GM13976 (cell line): ENCODE results near the gene GHR.

Experiments used
- DNase-seq: peaks from one replicate; pipeline ENCODE4 v3.0.0; 2012; ENCODE audit warnings: low spot score
- in situ Hi-C: fragments of 300-500 bp; cut with MboI; formaldehyde crosslinking; loops from one replicate; pipeline ENCODE4 v1.12.0; 2022; ENCODE audit warnings: low sequenced_read_pairs, mixed read lengths, inconsistent platforms; ENCODE audit not compliant: unreplicated experiment
- TF ChIP-seq, protein P1 (sequence below): IDR thresholded peaks from 2 replicates; pipeline ENCODE4 v1.5.1; 2012; ENCODE audit warnings: borderline replicate concordance, mild to moderate bottlenecking; ENCODE audit not compliant: insufficient read depth; ENCODE audit errors: extremely low read depth, missing control alignments, control extremely low read depth

The GHR gene

DNA sequence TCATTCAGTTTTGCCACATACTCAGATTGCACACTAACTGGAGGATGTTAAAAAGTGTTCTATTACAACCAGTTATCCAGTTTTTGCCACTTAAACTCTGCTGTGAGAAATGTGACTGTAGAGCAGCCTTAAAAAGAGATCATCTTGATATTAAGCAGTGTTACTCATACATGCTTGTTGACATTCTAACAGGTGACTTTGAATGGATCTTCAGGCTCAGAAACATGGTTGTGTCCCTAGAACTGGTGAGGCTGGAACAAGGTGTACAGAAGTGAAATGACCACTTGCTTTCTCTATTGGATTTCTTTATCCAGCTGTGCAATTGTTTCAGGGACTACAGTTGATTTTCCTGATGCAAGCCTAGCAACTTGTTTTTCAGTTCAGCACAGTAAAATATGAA lies 167.3 kb downstream of the GHR start:
- no peak for DNase-seq
- in situ Hi-C loops = no loop called here

DNA sequence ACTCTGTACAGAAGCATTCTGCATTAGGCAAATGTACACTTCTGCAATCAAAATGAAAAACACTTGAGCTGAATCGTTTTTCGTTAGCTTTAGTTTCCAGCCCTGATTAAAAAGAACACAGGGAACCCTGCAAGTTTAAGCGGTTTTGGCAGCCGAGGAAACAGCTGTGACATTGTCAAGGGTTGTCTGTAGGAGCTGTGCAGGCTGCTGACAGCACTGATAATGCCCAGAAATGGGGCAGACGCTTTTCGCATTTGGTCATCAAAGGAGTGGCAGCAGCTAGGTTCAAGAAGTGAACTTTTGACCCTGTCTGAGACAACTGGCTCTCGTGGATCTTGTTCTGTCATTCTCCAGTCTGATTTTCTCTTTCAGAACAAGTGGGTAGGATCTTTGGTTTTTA lies 167.8 kb downstream of the GHR start:
- in situ Hi-C loops = no loop called here
- DNase-seq = no peak
- TF ChIP-seq, protein P1, sequence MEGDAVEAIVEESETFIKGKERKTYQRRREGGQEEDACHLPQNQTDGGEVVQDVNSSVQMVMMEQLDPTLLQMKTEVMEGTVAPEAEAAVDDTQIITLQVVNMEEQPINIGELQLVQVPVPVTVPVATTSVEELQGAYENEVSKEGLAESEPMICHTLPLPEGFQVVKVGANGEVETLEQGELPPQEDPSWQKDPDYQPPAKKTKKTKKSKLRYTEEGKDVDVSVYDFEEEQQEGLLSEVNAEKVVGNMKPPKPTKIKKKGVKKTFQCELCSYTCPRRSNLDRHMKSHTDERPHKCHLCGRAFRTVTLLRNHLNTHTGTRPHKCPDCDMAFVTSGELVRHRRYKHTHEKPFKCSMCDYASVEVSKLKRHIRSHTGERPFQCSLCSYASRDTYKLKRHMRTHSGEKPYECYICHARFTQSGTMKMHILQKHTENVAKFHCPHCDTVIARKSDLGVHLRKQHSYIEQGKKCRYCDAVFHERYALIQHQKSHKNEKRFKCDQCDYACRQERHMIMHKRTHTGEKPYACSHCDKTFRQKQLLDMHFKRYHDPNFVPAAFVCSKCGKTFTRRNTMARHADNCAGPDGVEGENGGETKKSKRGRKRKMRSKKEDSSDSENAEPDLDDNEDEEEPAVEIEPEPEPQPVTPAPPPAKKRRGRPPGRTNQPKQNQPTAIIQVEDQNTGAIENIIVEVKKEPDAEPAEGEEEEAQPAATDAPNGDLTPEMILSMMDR = no peak

More for the DNA sequence above, 167.3 kb downstream of the GHR start:
- TF ChIP-seq, protein P1 = no peak

DNA sequence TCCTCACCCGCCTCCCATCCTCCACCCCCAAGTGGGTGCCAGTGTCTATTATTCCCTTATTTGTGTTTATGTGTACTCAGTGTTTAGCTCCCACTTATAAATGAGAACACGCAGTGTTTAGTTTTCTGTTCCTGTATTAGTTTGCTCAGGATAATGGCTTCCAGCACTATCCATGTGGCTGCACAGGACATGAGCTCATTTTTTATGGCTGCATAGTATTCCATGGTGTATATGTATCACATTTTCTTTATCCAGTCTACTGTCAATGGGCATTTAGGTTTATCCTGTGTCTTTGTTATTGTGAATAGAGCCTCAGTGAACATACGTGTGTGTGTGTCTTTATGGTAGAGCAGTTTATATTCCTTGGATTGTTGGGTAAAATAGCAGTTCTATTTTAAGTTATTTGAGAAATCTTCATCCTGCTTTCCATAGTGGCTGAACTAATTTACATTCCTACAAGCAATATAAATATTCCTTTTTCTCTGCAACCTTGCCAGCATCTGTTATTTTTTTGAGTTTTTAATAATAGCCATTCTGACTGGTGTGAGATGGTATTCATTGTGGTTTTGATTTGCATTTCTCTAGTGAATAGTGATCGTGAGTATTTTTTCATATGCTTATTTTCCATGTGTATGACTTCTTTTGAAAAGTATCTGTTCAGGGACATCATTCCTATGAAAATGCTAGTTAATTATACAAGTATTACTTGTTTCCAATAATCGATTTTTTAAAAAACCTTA lies 169.3 kb downstream of the GHR start:
- DNase-seq = no peak
- in situ Hi-C loops = no loop called here
- TF ChIP-seq, protein P1 = no peak

DNA sequence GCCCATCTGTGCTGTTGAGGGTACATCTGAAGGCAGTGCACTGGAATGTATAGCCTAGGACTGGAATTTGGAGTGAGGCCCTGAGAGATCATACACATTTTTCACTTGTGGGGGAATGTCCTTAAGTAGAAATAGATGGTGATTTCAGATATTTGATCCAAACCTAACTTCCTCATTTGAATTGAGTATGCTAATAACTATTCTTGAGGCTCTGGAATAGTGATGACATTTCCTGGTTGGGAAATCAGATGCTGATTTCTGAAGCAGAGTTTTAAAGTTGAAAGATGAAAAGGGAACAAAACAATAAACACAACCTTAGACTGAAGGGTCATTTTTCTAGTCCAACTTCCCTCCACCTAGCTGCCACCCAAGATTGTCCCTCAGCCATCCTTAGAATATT lies 170.4 kb downstream of the GHR start:
- no peak for DNase-seq
- TF ChIP-seq, protein P1 = no peak
- in situ Hi-C loops = no loop called here

DNA sequence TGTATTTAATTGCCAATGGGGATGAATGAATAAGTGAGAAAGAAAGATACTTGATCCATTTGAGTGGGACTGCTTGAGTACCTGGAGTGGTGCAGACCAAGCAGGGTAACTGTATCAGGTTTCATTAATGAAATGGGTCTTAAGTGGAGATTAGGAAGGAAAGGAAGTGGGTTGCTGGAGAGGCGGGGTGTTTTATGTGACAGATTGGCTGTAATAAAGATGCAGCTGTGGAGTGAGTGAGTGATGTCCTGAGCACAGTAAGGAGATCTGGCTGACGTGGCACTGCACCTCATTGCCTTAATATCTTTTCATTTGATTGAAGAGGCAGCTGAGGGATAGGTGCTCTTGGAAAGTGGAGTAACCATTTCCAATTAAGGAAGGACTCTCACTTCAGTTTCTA lies 172.4 kb downstream of the GHR start:
- in situ Hi-C loops = no loop called here
- TF ChIP-seq, protein P1 = no peak
- DNase-seq = no peak

DNA sequence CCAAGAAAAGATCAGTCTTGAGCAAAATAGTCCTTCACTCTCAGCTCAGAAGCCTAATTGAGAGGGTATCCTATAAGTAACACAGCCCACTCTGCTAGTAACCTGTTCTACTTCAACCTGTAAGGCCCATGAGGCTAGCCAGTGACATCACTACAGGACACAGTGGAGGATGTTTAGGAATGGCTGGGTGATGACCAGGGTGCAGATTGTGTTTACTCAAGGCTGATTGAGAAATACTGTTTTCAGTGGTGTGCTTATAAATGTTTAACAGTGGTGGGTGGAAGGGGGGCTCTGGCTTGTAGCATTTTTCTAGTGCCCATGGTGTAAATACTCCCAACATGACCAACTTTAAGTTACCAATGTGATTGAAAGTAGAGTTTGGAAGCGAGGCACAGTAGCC lies 173.6 kb downstream of the GHR start:
- in situ Hi-C loops = no loop called here
- no peak for DNase-seq
- TF ChIP-seq, protein P1 = no peak
